NCI-H1105 treated with DMSO at 0.1 percent for 48 hours (cell line): ENCODE measurements around the gene MOCS3.
A peak's percentile ranks its signal among the peaks of the same experiment; 100 is the strongest.

Source experiments
- DNase-seq: peaks from one replicate; lab custom pipeline; 2025; lab: John Stamatoyannopoulos, UW

MOCS3 gene

DNA sequence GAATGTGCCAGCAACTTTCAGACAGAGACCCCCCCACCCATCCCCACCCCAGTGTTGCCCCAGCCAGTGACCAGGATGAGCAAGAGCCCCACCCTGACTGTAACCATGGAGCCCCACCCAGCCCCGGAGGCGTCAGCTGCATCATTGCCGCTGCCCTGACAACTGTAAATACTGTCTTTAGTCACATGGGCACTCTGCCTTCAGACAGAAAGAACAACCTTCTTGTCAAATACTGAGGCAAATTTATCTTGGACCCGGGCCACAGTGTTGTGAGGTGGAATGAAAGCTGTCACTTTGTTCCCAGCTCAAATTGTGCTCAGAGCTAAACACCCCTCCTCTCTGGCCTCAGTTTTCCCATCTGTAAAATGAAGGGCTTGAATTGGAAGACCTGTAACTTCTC lies 23.7 kb downstream of the MOCS3 start:
- peak; percentile 29 for DNase-seq

DNA sequence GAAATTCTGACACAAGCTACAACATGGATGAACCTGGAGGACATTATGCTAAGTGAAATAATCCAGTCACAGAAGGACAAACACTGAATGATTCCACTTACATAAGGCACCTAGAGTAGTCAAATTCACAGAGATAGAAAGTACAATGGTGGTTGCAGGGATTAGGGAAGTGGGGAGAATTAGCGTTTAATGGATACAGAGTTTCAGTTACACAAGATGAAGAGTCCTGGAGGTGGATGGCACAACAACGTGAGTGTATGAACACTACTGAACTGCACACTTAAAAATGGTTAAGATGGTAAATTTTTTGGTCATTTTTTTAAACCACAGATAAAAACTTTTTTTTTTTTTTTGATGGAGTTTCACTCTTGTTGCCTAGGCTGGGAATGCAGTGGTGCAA lies 24.7 kb downstream of the MOCS3 start:
- no peak for DNase-seq

DNA sequence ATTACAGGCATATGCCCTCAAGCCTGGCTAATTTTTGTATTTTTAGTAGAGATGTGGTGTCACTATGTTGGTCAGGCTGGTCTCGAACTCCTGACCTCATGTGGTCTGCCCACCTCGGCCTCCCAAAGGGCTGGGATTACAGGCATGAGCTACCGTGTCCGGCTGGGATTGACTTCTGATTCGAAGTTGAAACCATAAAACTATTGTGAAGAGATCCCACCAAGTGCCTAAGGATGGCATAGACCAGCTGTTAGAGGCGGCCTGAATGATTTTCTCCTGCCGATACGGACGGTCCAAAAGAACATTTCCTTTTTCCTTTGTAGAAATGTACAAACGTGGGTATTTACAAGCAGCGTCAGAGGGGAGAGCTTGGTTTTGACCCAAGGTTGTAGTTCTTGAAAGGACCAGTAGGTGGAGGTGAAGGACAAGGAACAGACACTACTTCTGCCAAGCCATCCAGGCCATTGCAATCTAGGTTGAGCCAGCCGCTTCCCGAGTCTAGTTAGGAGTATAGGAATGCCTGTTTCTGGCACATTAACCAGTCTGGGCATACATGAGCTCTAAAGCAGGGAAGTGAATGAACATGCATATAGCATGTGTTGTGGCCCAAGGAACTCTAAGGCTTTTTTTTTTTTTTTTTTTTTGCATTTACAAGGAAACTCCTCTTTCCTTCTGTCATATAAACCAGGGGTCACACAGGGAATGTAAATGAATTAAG lies 29.0 kb downstream of the MOCS3 start:
- DNase-seq, result peak; percentile 79

DNA sequence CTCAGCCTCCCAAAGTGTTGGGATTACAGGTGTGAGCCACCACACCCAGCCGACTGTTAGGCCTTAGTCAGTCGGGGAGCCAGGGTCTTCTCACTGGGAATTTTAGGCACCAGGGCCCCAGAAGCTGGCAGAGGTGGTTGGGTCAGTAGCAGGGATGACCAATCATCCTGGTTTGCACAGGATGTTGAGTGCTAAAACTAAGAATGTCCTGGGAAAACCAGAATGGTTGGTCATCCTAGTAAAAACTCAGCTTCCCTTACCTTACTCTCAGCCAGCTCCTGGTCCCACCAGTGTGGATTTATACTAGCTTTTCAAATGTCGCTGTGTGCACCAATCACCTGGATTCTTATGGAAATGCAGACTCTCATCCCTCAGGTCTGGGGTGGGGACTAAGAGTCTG lies 32.5 kb downstream of the MOCS3 start:
- no peak for DNase-seq

DNA sequence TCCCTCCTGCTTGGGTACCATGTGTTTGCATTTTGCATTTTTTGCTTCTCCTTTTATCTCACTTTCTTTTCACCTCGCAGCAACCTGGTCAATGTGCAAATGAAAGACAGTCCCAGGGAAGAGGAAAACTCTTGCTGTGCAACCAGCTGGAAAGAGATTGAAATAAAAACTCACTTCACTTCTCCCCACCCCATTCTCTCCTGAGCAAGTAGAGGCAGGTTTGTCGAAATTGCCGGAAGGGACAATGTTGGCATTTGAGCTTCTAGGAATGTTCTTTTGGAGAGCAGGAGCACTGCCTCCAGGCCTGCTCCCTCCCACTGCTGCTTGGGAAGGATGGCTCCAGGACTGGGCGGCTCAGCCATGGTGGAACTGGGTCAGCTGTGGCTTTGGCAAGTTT lies 33.7 kb downstream of the MOCS3 start:
- no peak for DNase-seq

DNA sequence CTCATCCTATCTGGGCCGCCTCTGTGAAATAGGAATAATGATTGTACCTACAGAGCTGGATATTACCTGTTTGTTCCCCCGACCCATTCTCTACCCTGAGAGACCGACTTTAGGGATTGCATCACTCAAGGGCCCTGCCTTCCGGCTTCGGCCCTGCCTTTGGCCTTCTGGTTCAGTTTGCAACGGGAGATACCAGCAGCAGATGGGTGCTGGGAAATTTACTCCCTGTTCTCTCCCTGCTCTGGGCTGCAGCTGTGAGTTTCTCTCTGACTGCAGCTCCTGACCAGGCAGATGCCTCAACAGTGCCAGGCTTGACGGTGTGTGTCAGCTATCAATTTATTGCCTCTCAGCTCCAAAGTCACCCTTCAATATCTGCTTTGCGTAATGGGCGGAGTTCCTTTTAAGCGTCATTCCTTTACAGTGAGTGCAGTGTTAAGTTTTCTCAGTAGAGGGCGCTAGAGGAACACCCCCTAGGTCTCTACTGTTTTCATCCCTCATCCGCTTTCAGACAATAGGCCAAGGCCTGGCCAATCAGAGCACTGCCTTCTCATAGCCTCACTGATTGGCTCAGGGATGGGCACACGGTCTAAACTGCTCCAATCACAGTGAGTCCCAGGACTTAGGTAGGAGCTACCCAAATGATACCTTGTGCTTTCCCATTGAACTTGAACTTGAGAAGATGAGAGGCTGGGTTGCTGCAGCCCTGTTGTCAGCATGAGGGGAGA lies 34.3 kb downstream of the MOCS3 start:
- DNase-seq, result peak; percentile 45

DNA sequence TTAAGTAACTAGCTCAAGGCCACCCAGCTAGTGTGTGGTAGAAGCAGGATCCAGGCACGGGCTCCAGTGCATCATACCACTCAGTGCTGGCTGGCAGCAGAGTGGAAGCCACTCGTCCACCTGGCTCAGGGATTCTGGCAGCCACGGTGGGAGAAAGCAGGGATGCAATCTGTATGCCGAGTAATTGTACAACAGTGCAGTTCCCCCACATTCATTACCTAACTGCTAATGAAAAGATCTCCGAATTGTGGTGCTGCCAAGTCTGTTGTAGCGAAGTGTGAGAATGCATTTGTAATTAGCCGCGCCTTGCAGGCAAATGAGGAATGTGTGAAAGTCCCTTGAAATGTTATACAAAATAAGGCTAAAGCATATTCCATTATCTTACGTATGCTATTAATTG lies 35.3 kb downstream of the MOCS3 start:
- DNase-seq, result no peak

DNA sequence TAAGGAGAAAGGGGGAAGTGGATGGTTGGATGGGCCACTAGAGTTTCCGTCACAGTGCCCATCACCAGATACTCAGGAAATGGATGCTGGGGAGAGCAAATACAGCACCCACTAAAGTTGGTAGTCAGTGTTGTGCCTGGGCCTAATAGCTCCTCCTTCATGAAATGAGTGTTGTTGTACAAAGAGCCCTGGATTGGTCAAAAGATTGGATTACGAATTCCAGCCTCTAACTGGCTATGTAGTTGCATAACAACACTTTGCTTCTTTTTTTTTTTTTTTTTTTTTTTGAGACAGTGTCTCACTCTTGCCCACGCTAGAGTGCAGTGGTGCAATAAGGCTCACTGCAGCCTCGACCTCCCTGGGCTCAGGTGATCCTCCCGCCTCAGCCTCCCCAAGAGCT lies 36.9 kb downstream of the MOCS3 start:
- DNase-seq, result no peak

DNA sequence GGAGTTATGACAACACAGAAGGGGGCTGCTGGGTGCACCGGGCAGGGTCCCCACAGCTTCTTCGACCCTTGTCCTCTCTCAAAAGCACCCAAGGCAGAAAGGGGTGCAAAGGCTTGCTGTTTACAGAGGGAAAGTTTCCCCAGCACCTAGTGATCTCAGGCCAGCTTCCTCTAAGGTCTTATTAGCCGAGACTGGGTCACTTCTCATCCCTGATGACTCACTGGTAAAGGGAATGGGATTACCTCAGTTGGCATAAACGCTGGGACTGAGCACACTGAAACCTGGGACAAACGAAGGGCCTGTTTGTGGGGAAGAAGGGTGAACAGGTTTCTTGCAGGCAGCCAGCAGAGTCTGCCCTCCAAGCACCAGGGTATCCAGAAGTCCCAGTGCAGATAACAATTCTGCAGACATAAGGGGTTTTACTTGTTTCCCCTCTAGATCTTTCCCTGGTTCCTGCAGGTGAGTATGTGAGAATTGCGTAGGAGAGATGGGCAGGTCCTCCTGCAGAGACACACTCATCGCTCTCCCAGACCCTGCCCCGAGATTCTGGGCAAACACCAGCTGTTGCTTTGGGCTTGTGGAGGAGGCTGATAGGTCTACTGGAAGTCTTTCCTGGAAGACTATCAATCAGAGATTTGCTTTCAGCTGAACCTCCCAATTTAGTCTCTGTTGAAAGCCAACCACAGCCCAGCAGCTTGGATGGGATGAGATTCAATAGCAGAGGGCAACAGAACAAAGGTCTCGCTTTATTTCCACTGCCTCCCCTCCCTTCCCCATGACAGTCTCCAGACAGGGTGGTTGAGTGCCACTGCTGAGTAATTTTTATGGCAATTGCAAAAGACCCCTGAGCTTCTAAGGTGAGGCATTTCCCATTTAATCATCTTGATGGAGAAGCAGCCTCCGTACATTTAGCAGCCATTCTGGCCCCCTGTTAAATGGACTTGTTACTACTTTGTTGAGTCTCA lies 38.6 kb downstream of the MOCS3 start:
- DNase-seq, result no peak

DNA sequence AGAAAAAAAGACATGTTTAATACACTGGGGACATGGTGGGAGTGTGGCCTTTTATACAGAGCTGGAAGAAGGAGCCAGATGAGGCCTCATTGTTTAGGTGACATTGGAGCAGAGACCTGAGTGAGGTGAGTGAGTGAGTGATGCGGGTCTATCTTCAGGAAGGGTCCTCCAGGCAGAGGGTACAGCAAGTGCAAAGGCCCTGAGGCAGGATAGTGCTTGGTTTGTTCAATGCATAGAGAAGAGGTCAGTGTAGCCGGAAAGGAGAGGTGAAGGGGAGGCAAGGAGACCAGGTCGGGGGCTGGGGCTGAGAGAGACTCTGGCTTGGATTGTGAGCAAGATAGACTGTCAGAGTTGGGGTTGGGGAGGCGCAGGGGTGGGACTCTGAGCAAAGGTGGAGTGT lies 40.7 kb downstream of the MOCS3 start:
- DNase-seq, result no peak

DNA sequence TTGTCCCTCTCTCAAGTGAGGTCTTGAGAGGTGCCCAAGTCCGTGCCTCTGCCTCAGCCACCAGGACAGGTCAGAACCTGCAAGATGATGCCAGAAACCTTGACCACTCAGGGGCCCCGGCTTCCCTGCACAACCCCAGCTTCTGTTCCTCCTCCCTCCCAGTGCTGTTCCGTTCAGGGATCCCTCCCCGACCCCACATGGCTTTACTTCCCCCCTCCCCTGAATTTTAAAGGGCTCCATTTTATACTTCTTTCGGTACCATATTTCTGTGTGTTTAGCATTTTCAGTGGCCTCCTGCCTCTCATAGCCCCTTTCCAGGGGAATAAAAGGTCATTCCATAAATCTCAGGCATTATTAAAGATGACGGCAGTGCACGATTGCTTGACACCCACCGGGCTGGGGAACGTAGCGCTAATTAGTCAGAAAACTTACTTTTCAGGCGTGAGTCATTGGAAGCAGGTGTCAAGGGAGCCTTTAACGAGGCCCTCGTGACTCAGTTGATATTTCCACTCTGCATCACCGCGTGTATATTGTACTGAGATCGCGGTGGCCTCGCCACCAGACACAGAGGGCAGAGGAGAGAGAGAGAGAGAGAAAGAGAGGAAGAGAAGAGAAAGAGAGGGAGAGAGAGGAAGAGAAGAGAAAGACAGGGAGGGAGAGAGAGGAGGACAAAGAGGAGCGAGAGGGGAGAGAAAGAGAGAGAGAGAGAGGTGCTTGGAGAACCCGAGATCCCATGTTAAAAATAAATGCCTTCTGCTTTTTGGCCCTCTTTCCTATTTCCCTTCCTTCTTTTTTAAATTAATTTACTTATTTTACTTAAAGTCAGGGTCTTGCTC lies 43.0 kb downstream of the MOCS3 start:
- DNase-seq, result no peak

DNA sequence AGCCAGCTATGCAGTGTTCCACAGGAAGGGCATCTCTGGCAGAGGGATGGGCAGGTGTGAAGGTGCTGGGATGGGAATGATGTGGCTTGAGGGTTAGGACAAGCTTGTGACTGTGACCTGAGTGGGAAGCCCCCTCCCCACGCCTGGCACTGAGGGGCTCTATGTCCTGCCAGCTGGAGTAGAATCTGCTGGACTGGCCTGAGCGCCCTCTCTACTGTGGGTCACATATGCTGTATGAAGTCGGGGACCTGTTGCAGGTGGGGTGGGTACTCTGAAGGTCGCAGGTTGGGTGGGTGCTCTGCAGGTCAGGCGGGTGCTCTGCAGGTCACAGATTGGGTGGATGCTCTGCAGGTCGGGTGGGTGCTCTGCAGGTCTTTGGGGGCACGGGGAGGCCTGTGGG lies 44.0 kb downstream of the MOCS3 start:
- no peak for DNase-seq

DNA sequence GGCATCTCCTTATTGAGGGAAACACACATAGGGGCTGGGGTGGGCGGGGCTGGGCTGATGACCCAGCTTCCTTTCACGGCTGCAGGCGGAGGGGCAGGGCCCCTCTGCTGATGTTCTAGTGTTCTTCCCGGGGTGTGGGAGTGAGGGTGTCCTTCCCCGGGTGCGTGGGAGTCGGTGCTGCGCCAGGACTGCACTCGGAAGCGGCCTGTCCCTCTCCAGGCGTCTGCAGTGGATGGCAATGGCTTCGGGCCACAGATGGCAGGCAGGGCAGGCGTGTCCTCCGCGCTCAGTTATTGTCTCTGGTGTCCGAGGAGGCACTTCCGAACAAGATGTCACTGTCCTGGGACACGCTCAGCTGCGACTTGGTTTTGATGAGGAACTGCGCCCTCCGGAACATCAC lies 45.1 kb downstream of the MOCS3 start:
- DNase-seq, result no peak

DNA sequence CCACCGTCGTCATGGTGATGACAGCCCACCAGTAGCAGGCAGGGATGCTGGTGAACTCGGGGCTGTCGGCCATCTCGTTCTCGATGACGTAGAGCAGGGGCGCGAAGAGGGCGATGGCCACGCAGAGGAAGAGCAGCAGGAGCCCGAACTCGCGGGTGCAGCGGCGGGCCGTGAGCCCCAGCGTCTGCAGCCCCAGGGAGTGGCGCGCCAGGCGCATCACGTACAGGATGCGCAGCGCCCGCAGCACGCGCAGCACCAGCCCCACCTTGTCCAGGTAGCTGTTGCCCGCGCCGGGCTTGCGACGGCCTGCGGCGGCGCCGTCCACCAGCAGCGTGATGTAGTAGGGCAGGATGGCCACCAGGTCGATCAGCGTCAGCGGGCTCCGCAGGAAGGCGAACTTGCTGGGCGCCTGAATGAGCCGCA lies 45.7 kb downstream of the MOCS3 start:
- DNase-seq, result no peak

DNA sequence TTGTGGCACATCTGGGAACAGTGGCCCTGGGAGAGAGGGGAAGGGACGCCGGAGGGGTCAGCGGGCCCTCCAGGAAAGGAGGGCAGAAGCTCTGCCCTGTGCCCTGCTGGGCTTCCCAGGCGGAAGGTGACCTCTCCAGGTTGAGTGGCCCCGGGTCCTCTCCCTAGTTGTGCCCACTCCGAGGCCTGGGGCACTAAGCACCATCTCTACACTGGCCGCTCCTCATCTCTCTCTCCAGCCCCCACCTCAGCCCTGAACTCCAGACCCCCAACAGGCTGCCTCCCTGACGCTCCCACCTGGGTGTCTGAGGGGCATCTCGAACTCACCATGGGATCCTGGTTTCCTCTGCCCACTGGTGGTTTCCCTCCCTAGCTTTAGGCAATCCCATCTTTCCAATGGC lies 46.2 kb downstream of the MOCS3 start:
- DNase-seq, result no peak

DNA sequence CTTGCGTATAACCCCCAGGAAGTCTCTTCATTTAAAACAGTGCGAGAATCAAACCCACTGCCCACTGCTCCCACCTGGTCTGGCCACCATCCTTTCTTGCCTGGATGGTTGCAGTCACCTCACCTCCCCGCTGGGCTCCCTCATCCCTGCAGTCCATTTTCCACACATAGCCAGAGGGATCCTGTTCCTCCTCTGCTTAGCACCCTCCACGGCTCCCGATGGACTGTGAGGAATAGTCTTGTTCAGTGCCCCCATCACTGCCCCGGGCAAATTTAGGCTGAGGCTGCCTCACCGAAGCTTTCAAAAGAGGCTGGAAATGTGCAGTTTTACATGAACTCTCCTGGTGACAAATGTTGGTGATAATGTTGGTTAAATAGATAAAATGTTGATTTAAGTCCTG lies 46.6 kb downstream of the MOCS3 start:
- no peak for DNase-seq

DNA sequence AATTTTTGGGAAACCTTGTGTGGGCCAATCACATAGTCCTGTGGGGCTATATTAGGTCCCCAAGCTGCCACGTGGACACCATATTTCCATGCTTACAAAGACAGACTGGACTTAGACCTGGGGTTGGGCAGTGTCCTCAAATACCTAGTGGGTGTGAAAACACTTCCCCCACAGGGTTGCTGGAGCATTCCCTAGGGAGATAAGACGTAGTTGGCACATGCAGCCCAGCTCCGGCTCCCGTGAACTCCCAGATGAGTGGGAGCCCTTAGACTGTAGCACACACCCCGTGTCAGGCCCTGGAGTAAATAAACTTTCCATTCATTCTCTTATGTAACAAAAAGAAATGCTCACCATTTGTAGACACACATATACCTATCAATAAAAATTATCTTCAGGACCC lies 50.1 kb downstream of the MOCS3 start:
- DNase-seq, result no peak

DNA sequence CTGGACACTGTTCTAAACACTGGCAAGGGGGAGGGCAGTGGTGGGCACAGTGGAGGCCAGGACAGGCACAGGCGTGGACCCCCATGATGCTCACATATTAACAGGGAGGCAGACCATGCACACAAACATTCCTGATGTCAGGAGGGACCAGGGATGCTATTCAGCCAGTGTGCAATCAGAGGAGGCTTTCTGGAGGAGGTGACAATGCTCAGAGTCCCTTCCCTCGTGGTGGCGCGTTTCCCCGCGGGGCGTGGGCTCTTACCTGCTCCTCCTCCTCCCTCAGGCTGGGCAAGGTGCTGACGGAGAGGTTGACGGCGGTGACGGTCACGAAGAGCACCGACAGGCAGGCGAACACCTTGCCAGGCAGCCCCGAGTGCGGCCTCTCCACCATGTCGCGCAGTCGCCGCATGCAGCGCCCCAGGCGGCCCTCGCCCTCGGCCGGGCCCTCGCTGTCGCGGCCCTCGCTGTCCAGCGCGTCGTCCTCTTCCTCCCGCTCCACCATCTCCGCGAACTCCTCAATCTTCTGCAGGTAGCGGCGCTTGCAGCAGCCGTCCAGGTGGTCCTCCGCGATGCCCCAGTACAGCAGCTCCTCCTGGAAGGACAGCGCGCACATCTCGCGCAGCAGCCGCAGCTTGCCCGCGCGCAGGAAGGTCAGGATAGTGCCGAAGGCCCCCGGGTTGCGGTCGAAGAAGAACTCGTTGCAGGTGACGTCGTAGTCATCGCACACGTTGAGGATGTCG lies 50.9 kb downstream of the MOCS3 start:
- DNase-seq, result no peak

DNA sequence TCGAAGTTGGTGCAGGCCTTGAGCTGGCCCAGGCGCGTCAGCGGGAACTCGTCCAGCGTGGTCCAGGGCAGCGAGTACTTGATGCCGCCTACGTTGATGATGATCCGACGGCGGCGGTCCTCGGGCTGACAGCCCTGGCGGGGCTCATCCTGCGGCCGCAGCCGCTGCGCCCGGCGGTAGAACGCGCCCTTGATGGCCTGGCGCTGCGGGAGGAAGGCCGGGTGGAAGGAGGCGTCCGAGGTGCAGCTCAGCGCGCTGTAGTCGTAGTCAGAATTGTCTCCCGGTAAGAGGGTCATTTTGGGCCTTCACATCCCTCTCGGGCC lies 51.4 kb downstream of the MOCS3 start:
- no peak for DNase-seq

DNA sequence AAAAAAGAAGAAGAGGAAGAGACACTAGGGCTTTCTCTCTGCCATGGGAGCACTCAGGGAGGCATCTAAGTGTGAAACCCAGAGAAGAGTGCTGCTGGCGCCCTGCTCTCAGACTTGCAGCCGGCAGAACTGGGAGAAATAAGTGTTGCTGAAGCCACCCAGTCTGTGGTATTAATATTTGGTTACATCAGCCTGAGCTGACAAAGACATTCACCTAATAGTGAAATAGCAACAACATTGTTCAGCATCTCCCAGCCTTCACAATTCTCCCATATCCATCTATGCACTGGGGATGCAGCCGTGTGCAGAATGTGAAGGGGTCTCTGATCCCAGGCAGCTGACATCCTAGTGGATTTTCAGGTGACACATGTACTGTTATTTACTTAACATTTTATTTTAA lies 52.3 kb downstream of the MOCS3 start:
- DNase-seq, result no peak

DNA sequence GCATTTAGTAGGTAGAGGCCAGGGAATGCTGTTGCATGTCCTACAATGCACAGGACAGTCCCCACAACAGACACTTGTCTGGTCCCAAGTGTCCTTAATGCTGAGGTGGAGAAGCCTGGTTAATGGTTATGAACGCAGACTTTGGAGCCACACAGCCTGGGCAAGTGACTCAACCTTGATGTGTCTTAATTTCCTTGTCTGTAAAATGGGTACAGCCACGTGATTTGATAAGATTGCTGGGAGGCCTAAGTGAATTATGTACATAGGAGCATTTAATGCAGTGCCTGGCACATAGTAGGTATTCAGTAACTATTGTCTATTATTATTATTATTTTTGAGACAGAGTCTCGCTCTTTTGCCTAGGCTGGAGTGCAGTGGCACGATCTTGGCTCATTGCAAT lies 52.9 kb downstream of the MOCS3 start:
- no peak for DNase-seq
